Skeletal muscle tissue (tissue), 4 donors: ENCODE measurements around the gene SLC12A7. TPM values are rescaled to one million over a fixed set of nuclear protein-coding genes. Genes with fewer than 3 reads are reported as not detected.

Experiments
- H3K27ac ChIP-seq: one replicate; pipeline ENCODE4 v1.7.0; 2013; ENCODE audit warnings: mild to moderate bottlenecking, low read depth, low read length, inconsistent platforms
- H3K27me3 ChIP-seq, 3 donors: one replicate each; pipeline ENCODE4 v1.7.0; 2013; ENCODE audit warnings: low read length in 3 of 3; ENCODE audit not compliant: control insufficient read depth in 3 of 3, insufficient read depth in 3 of 3
- H3K36me3 ChIP-seq, 3 donors: one replicate each; pipeline ENCODE4 v1.7.0; 2013; ENCODE audit warnings: low read length in 3 of 3; ENCODE audit not compliant: control insufficient read depth in 3 of 3, insufficient read depth in 3 of 3
- H3K4me1 ChIP-seq, 3 donors: one replicate each; pipeline ENCODE4 v1.7.0; 2013; ENCODE audit warnings: low read length in 3 of 3, mild to moderate bottlenecking in 3 of 3; ENCODE audit not compliant: control insufficient read depth in 3 of 3, insufficient read depth in 3 of 3
- H3K4me3 ChIP-seq, 3 donors: one replicate each; pipeline ENCODE4 v1.7.0; 2013; ENCODE audit warnings: low read length in 3 of 3
- H3K9ac ChIP-seq, 3 donors: one replicate each; pipeline ENCODE4 v1.7.0; 2013; ENCODE audit warnings: low read length in 3 of 3, mild to moderate bottlenecking in 3 of 3, moderate library complexity in 2 of 3, low read depth in 1 of 3
- H3K9me3 ChIP-seq, 3 donors: one replicate each; pipeline ENCODE4 v1.7.0; 2013; ENCODE audit warnings: low read length in 3 of 3; ENCODE audit not compliant: control insufficient read depth in 3 of 3
- total RNA-seq: library from RNA; depleted of rRNA; stranded (reverse); fragments of >200 nt; gene quantifications from one replicate; pipeline ENCODE4 v1.2.3, GENCODE V29; 2014
- donor health status: Osteomylitis.

SLC12A7 gene
- total RNA-seq, 1 donor from 2014 or later, result 5.7 TPM

DNA sequence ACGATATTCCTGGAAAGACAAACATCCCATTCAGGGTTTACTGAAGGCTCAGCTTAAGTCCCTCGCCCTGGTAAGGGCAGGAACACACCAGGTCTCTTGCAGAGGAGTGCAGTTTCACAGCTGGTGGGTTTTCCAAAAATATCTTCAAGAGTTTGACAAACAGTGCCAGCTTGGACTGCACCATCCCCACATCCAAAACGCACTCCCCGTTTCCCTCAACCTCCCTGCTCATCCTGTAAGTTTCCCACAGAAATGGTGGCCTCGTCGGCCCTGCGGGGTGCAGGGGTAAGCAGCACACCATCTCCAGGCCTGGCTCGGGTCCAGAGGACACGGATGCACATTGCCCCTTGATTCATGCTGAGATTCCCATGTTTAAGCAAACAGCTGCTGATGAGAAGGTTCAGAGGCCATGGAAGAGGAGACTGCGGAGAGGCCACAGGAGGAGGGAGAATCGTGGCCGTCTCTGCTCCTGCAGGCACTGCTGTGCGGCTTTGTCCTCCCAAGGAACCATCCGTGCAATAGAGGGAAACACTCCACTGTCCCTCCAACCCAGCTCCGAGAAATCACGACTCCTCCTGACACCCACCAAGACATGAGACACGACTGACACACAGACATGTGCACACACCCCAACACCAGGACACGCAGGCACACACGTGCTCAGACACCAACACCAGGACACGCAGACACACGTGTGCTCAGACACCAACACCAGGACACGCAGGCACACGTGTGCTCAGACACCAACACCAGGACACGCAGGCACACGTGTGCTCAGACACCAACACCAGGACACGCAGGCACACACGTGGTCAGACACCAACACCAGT, 24.0 kb upstream of the SLC12A7 start:
- peaks cover 17 to 29% (median 27%) of the 10 kb centered on the region in 3 donors for H3K4me1 ChIP-seq

DNA sequence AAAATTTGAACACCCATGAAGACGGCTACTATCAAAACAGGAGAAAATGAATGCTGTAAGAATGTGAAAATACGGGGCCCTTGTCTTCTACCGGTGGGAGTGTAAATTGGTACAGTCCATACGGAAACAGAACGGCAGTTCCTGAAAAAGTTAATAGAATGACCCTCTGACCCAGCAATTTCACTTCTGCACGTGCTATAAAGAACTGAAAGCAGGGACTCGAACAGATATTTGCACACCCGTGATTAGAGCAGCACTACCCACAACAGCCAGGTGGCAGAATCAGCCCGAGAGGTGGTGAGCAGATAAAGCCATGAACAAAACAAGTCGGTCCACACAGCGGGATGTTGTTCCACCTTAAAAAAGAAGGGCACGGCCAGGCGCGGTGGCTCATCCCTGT, 22.6 kb upstream of the SLC12A7 start:
- Histone ChIP-seq H3K36me3 (no peaks in the 10 kb centered on the region), H3K4me3 (no peak overlapping the region), H3K27me3 (peaks cover 5 to 19% (median 11%) of the 10 kb centered on the region in 3 donors), H3K9me3 (no peaks in the 10 kb centered on the region), H3K4me1 (peaks cover 19 to 27% (median 22%) of the 10 kb centered on the region in 3 donors), H3K27ac (peak overlapping the region; percentile 54), H3K9ac (no peak overlapping the region)

More for the DNA sequence above, 24.0 kb upstream of the SLC12A7 start:
- Histone ChIP-seq H3K9me3 (no peaks in the 10 kb centered on the region), H3K4me3 (no peak overlapping the region), H3K27ac (no peak overlapping the region), H3K36me3 (no peaks in the 10 kb centered on the region), H3K9ac (no peak overlapping the region), H3K27me3 (peaks cover 9 to 21% (median 11%) of the 10 kb centered on the region in 3 donors)

DNA sequence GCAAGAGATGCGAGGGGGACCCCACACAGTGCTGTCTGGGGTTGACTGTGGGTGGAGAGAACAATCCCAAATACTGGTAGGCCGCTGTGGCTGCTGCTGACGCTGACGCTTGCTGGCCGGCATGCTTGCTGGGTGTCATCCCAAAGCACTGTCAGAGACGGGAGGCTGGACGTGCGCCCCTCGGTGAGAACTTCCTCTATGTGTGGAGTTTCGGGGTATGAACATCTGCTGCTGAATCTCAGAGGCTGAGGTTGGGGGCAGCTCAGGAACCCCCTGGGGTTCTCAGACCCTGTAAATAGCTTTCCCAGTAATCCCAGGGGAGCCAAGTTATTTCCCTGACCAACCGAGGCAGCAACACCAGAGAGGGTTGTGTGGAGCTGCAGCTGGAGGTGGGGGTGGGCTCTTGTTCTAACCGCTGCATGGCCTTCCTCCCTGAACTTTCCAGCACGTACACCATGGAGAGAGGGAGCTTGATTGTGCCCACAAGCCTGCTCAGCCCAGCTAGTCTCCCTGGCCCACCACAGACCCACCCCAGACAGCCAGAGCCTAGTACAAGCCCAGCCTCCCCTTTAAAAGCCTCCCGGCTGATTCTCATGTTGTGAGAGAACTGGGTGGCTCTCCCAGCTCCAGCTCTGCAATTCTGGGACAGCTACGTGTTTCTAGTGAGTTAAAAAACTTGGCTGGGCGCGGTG, 21.8 kb upstream of the SLC12A7 start:
- peak overlapping the region in 1 of 3 donors; percentile 33 for H3K9ac ChIP-seq
- peaks cover 22 to 31% (median 24%) of the 10 kb centered on the region in 3 donors for H3K4me1 ChIP-seq
- no peaks in the 10 kb centered on the region for H3K9me3 ChIP-seq
- H3K4me3 ChIP-seq, result no peak overlapping the region
- H3K27me3 ChIP-seq, result peaks cover 3 to 17% (median 11%) of the 10 kb centered on the region in 3 donors
- H3K27ac ChIP-seq, result peak overlapping the region; percentile 54
- H3K36me3 ChIP-seq, result no peaks in the 10 kb centered on the region

DNA sequence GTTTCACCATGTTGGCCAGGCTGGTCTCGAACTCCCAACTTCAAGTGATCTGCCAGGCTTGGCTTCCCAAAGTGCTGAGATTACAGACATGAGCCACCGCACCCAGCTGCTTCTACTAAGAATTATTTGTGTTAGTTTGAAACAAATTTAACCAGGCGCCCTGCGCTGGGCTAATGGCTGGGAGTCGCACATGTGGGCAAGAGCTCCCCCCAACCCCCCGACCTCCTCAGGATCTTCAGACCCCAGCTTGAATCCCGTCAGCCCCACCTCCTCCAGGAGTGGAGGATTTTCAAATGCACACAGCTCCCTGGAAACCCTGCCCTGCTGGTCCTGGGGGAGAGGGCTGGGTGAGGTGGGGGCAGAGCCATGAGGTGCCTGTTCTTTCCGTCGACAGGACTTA, 21.2 kb upstream of the SLC12A7 start:
- Histone ChIP-seq H3K36me3 (no peaks in the 10 kb centered on the region), H3K4me3 (no peak overlapping the region), H3K9ac (peak overlapping the region in 1 of 3 donors; percentile 33), H3K4me1 (peaks cover 27 to 36% (median 29%) of the 10 kb centered on the region in 3 donors), H3K27me3 (peaks cover 3 to 19% (median 11%) of the 10 kb centered on the region in 3 donors), H3K9me3 (no peaks in the 10 kb centered on the region), H3K27ac (peak overlapping the region; percentile 54)

DNA sequence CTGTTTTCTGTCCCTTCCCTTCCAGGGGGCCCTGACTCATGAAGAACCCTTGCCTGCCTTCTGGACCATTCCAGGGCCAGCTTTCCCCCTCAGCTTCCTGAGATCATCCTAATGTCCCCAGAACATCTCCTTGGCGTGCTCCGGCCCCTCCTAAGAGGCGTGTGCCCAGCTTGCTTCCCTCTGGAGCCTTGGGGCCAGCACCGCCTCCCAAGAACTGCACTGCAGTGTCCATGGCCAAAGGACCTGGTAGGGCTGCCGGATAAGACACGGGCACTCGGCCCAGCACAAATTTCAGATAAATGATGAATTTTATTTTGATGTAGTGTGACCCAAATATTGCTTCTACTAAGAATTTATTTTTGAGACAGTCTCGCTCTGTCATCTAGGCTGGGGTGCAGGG, 20.7 kb upstream of the SLC12A7 start:
- H3K27me3 ChIP-seq, result peaks cover 3 to 19% (median 15%) of the 10 kb centered on the region in 3 donors
- H3K27ac ChIP-seq, result peak overlapping the region; percentile 54
- H3K9me3 ChIP-seq, result no peaks in the 10 kb centered on the region
- no peak overlapping the region for H3K4me3 ChIP-seq
- H3K36me3 ChIP-seq, result no peaks in the 10 kb centered on the region
- peaks cover 32 to 41% (median 33%) of the 10 kb centered on the region in 3 donors for H3K4me1 ChIP-seq
- no peak overlapping the region for H3K9ac ChIP-seq

DNA sequence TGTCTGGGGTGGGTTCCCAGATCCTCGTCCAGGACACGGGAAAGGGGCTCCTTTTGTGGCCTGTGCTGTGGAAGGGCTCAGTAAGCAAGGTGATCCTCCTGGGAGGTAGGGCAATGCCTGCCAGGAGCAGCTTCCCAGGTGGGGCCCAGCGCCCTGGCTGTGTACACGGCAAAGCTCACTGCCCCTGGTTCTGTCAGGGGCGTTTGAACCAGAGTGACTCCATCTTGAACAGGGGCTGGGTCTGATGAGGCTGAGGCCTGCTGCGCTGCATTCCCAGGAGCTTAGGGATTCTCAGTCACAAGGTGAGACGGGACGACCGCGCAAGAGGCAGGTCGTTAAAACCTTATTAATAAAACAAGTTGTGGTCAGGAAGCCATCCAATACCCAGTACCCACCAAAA, 19.9 kb upstream of the SLC12A7 start:
- Histone ChIP-seq H3K9me3 (no peaks in the 10 kb centered on the region), H3K4me1 (peaks cover 32 to 39% (median 33%) of the 10 kb centered on the region in 3 donors), H3K27me3 (peaks cover 3 to 15% (median 15%) of the 10 kb centered on the region in 3 donors), H3K36me3 (no peaks in the 10 kb centered on the region), H3K27ac (no peak overlapping the region), H3K9ac (no peak overlapping the region), H3K4me3 (no peak overlapping the region)

DNA sequence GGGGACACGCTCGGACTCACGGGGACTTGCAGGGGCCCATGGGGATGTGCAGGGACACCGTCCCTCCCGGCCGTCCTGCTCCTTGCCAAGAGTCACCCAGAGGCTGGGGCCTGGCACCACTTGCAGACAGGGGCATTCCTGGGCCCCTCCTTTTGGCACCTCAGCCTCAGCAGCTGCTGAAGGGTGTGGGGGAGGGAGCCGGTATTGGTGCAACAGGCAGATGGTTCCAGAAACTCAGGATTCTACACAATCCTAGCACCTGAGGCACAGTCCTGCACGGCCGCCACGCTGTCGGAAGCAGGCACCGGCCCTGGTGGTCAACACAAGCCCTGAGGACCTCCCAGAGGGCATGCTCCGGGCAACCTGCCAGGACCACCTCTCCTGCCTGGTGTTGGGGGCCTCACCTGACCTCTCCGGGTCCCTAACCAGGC, 19.3 kb upstream of the SLC12A7 start:
- H3K27me3 ChIP-seq, result peaks cover 3 to 15% (median 13%) of the 10 kb centered on the region in 3 donors
- H3K4me1 ChIP-seq, result peaks cover 31 to 39% (median 33%) of the 10 kb centered on the region in 3 donors
- no peak overlapping the region for H3K27ac ChIP-seq
- no peaks in the 10 kb centered on the region for H3K36me3 ChIP-seq
- no peaks in the 10 kb centered on the region for H3K9me3 ChIP-seq
- no peak overlapping the region for H3K4me3 ChIP-seq
- H3K9ac ChIP-seq, result peak overlapping the region in 1 of 3 donors; percentile 33

DNA sequence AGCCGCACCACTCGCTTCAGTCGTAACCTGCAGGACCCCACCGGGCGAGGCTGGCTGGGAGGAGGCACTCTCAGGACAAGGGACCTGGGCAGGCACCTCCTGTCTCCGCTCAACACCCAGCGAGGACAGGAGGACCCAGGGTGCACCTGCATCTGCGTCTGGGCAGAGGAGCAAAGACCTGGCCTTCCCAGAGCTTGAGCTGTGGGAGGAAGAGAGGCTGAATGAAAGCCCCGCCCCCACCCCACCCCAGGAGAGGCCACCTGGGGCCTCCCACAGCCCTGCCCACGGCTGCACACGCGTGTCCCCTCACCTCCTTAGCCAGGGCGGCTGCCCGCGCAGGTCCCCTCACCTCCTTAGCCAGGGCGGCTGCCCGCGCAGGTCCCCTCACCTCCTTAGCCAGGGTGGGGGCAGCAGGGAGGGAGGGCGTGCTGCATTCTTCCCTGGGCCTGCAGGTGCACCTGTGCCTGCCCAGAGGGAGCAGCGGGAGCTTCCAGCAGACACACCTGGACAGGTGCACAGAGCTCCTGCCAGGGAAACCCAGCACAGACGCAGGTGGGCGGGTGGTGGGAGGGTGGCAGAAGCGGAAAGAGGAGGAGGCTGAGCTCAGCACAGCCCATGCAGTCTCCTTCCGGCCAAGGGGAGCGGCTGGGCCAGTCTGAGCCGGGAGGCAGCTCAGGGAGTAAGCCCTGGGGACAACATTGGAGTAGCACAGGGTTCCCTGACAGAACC, 18.5 kb upstream of the SLC12A7 start:
- peak overlapping the region in 1 of 3 donors; percentile 33 for H3K9ac ChIP-seq
- H3K4me3 ChIP-seq, result no peak overlapping the region
- H3K9me3 ChIP-seq, result no peaks in the 10 kb centered on the region
- peaks cover 3 to 11% (median 7%) of the 10 kb centered on the region in 3 donors for H3K27me3 ChIP-seq
- peaks cover 27 to 35% (median 33%) of the 10 kb centered on the region in 3 donors for H3K4me1 ChIP-seq
- no peak overlapping the region for H3K27ac ChIP-seq
- no peaks in the 10 kb centered on the region for H3K36me3 ChIP-seq

DNA sequence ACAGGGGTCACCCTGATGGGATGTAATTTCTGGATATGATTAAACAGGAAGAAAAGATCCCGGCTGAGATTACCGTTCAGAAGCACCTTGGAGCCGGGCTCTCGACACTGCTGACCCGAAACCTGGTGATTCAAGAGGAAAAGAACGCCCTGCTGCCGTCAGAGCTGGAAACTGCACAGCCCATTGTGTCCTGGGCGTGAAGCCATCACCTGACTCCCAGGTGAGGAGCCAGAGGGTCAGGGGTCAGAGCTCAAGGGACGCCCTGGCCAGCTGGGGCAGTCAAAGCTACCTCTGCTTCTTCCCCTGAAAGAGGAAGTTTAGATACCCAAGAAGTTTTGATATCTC, 17.8 kb upstream of the SLC12A7 start:
- Histone ChIP-seq H3K9me3 (no peaks in the 10 kb centered on the region), H3K4me1 (peaks cover 27 to 40% (median 32%) of the 10 kb centered on the region in 3 donors), H3K27me3 (peaks cover 3 to 11% (median 5%) of the 10 kb centered on the region in 3 donors), H3K4me3 (no peak overlapping the region), H3K27ac (no peak overlapping the region), H3K36me3 (no peaks in the 10 kb centered on the region), H3K9ac (no peak overlapping the region)
